ENCODE data around the gene SHLD1.
"Not testable (repeated sequence)": the region's sequence is repeated elsewhere in the genome, so short reads cannot be mapped to it uniquely, and the experiment has no call there.

Gene SHLD1

GRCh38 chr20:5742041-5742440 is 8.2 kb upstream of the SHLD1 start:
- H3K27ac ChIP-seq: no peak overlapping the region
- H3K9ac ChIP-seq: no peak overlapping the region
- H3K9me3 ChIP-seq (ENCODE audit: control insufficient read depth, low read length): no peaks in the 10 kb centered on the region
- no peaks in the 10 kb centered on the region for H3K79me2 ChIP-seq
- TF ChIP-seq CTCF (IDR thresholded peaks at IDR 0.05): no peak
- no peak overlapping the region for H3K4me2 ChIP-seq (ENCODE audit: low read length)
- H3K27me3 ChIP-seq (ENCODE audit: control insufficient read depth, insufficient read depth, low read length): no peaks in the 10 kb centered on the region
- no peak overlapping the region for H2AFZ ChIP-seq
- H3K4me1 ChIP-seq: no peaks in the 10 kb centered on the region
- no peaks in the 10 kb centered on the region for H3K36me3 ChIP-seq (ENCODE audit: control insufficient read depth, insufficient read depth, low read length)
- no peak overlapping the region for H3K4me3 ChIP-seq (ENCODE audit: low read depth, low read length)

- Histone ChIP-seq H3K9me3 (ENCODE audit: control insufficient read depth, low read length) (no peaks in the 10 kb centered on the region), H3K79me2 (no peaks in the 10 kb centered on the region), H3K27me3 (ENCODE audit: control insufficient read depth, insufficient read depth, low read length) (no peaks in the 10 kb centered on the region), H3K9ac (no peak overlapping the region), H2AFZ (no peak overlapping the region), H3K4me3 (ENCODE audit: low read depth, low read length) (no peak overlapping the region), H3K4me1 (no peaks in the 10 kb centered on the region), H3K4me2 (ENCODE audit: low read length) (no peak overlapping the region), H3K27ac (no peak overlapping the region), H3K36me3 (ENCODE audit: control insufficient read depth, insufficient read depth, low read length) (no peaks in the 10 kb centered on the region)
- no peak for TF ChIP-seq CTCF (IDR thresholded peaks at IDR 0.05)
Observed at GRCh38 chr20:5745416-5746030, 4.7 kb upstream of the SHLD1 start.

GRCh38 chr20:5746064-5746463 is 4.1 kb upstream of the SHLD1 start:
- H3K27me3 ChIP-seq (ENCODE audit: control insufficient read depth, insufficient read depth, low read length): no peaks in the 10 kb centered on the region
- no peak overlapping the region for H3K4me3 ChIP-seq (ENCODE audit: low read depth, low read length)
- no peak for TF ChIP-seq CTCF (IDR thresholded peaks at IDR 0.05)
- H3K79me2 ChIP-seq: no peaks in the 10 kb centered on the region
- no peaks in the 10 kb centered on the region for H3K9me3 ChIP-seq (ENCODE audit: control insufficient read depth, low read length)
- H3K36me3 ChIP-seq (ENCODE audit: control insufficient read depth, insufficient read depth, low read length): no peaks in the 10 kb centered on the region
- no peak overlapping the region for H3K27ac ChIP-seq
- H3K4me1 ChIP-seq: no peaks in the 10 kb centered on the region
- no peak overlapping the region for H3K4me2 ChIP-seq (ENCODE audit: low read length)
- H3K9ac ChIP-seq: no peak overlapping the region
- H2AFZ ChIP-seq: no peak overlapping the region

GRCh38 chr20:5748246-5748645 is 2.0 kb upstream of the SHLD1 start:
- no peaks in the 10 kb centered on the region for H3K36me3 ChIP-seq (ENCODE audit: control insufficient read depth, insufficient read depth, low read length)
- no peak for TF ChIP-seq CTCF (IDR thresholded peaks at IDR 0.05)
- H3K79me2 ChIP-seq: no peaks in the 10 kb centered on the region
- no peaks in the 10 kb centered on the region for H3K27me3 ChIP-seq (ENCODE audit: control insufficient read depth, insufficient read depth, low read length)
- no peak overlapping the region for H3K4me2 ChIP-seq (ENCODE audit: low read length)
- no peak overlapping the region for H3K27ac ChIP-seq
- H2AFZ ChIP-seq: no peak overlapping the region
- H3K9ac ChIP-seq: no peak overlapping the region
- no peaks in the 10 kb centered on the region for H3K4me1 ChIP-seq
- no peak overlapping the region for H3K4me3 ChIP-seq (ENCODE audit: low read depth, low read length)
- H3K9me3 ChIP-seq (ENCODE audit: control insufficient read depth, low read length): no peaks in the 10 kb centered on the region

- not testable (repeated sequence) for H3K27me3 ChIP-seq (ENCODE audit: control insufficient read depth, insufficient read depth, low read length); H3K79me2 ChIP-seq; H3K4me2 ChIP-seq (ENCODE audit: low read length); H3K9ac ChIP-seq; H3K36me3 ChIP-seq (ENCODE audit: control insufficient read depth, insufficient read depth, low read length); H3K9me3 ChIP-seq (ENCODE audit: control insufficient read depth, low read length); H3K4me3 ChIP-seq (ENCODE audit: low read depth, low read length); H3K4me1 ChIP-seq
- Histone ChIP-seq H3K27ac (peak overlapping the region; percentile 78), H2AFZ (peak overlapping the region; percentile 100)
Observed at GRCh38 chr20:5749512-5749951, 669 bp upstream of the SHLD1 start.

Measured in parathyroid adenoma (tissue), 2 donors.